ENCODE results near the gene SKIL.
A peak's percentile ranks its signal among the peaks of the same experiment; 100 is the strongest.

DNA sequence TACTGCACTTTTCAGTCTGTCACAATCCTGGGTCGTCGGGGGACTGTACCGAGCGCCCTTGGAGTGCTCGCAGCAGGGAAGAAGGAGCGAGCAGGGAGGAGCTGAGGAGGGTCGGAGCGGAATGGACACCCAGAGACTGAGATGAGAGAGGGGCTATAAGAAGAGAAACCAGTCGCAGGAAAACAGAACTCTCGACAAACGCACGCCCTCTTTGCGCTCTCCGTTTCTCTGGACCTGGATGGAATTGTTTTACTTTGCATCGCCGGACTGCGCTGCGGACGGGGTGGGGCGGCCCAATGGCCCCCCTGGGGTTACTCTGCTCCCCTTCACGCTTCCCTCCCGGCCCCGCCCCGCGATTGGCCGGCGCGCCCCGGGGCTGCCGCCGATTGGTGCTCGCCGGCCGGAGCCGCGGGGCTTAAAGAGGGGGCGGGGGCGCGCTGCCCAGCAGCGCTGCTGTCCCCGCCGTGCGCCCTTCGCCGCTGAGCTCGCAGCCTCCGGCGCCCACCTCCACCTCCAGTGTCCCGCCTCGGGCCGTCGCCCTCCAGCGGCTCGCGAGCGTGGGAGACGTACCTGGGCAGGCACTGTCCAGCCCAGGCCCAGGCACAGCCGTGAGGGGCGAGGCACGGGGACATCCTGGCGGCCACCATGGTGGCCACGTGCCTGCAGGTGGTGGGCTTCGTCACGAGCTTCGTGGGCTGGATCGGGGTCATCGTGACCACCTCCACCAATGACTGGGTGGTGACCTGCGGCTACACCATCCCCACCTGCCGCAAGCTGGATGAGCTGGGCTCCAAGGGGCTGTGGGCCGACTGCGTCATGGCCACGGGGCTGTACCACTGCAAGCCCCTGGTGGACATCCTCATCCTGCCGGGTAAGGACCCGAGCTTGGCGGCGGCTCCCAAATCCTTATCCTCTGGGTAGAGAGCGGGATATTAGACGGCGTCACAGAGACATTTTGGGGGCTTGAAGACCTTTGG lies 61.2 kb downstream of the SKIL start, which contains the start of gene CLDN11:
- TF ChIP-seq, protein P1, sequence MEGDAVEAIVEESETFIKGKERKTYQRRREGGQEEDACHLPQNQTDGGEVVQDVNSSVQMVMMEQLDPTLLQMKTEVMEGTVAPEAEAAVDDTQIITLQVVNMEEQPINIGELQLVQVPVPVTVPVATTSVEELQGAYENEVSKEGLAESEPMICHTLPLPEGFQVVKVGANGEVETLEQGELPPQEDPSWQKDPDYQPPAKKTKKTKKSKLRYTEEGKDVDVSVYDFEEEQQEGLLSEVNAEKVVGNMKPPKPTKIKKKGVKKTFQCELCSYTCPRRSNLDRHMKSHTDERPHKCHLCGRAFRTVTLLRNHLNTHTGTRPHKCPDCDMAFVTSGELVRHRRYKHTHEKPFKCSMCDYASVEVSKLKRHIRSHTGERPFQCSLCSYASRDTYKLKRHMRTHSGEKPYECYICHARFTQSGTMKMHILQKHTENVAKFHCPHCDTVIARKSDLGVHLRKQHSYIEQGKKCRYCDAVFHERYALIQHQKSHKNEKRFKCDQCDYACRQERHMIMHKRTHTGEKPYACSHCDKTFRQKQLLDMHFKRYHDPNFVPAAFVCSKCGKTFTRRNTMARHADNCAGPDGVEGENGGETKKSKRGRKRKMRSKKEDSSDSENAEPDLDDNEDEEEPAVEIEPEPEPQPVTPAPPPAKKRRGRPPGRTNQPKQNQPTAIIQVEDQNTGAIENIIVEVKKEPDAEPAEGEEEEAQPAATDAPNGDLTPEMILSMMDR (IDR thresholded peaks at IDR 0.05), result peak in 2 of 6 experiments; percentile 1 to 8
- no peak for TF ChIP-seq POLR2A (IDR thresholded peaks at IDR 0.05)

Measured in adrenal gland (tissue), 5 donors.